Muscle of leg (tissue), 11 donors: ENCODE data around the gene INPP5A. TPM values are rescaled to one million over a fixed set of nuclear protein-coding genes. Genes with fewer than 3 reads are reported as not detected.
"Not testable (repeated sequence)": the region's sequence is repeated elsewhere in the genome, so short reads cannot be mapped to it uniquely, and the experiment has no call there.

Experiments
- DNase-seq: peaks from one replicate; pipeline ENCODE4 v3.0.0; 2013
- H3K27ac ChIP-seq: one replicate; pipeline ENCODE4 v1.5.1; 2013; ENCODE audit warnings: mild to moderate bottlenecking, low read length, control low read depth
- H3K27me3 ChIP-seq: one replicate; pipeline ENCODE4 v1.6.1; 2013; ENCODE audit warnings: low read length; ENCODE audit not compliant: control insufficient read depth, insufficient read depth
- H3K36me3 ChIP-seq: one replicate; pipeline ENCODE4 v1.6.1; 2013; ENCODE audit warnings: low read length; ENCODE audit not compliant: control insufficient read depth, insufficient read depth
- H3K4me1 ChIP-seq: one replicate; pipeline ENCODE4 v1.6.1; 2013; ENCODE audit warnings: low read length; ENCODE audit not compliant: control insufficient read depth, insufficient read depth
- H3K4me3 ChIP-seq: one replicate; pipeline ENCODE4 v1.5.1; 2013; ENCODE audit warnings: low read length, control low read depth
- H3K9me3 ChIP-seq: replicated peaks from 2 replicates; pipeline ENCODE4 v1.6.1; 2013; ENCODE audit warnings: low read depth, low read length; ENCODE audit not compliant: control insufficient read depth
- WGBS: methylation state at CpG from one replicate; pipeline ENCODE4 v1.1.5; 2013; ENCODE audit warnings: missing lambda C conversion rate; ENCODE audit not compliant: insufficient coverage; 5-methylcytosine and 5-hydroxymethylcytosine counted together
- polyA plus RNA-seq, 8 donors: library from polyadenylated mRNA; unstranded; fragments of 120-200 nt; gene quantifications; one replicate each; pipeline versions ENCODE4 v1.2.1 to v1.2.3, GENCODE V29; 2013; ENCODE audit warnings: inconsistent platforms in 1 of 8, low replicate concordance in 1 of 8; ENCODE audit not compliant: insufficient read length in 8 of 8, insufficient read depth in 1 of 8
- total RNA-seq: library from RNA; stranded (reverse); fragments of 120-200 nt; gene quantifications from one replicate; pipeline ENCODE4 v1.2.4, GENCODE V29; 2013

Gene INPP5A
- total and polyA plus RNA-seq, 9 donors, result 34.1 to 56.2 (median 44.7) TPM

- Histone ChIP-seq H3K36me3 (no peaks in the 10 kb centered on the region), H3K27me3 (peaks cover 12% of the 10 kb centered on the region), H3K4me1 (no peaks in the 10 kb centered on the region), H3K27ac (no peak overlapping the region), H3K9me3 (no peaks in the 10 kb centered on the region), H3K4me3 (no peak overlapping the region)
- WGBS, result 90% methylated on average over 12 of the region's 13 CpGs
- no peak for DNase-seq
These were observed 282.5 kb downstream of the INPP5A start for GRCh38 chr10:132820056-132820455.

DNA sequence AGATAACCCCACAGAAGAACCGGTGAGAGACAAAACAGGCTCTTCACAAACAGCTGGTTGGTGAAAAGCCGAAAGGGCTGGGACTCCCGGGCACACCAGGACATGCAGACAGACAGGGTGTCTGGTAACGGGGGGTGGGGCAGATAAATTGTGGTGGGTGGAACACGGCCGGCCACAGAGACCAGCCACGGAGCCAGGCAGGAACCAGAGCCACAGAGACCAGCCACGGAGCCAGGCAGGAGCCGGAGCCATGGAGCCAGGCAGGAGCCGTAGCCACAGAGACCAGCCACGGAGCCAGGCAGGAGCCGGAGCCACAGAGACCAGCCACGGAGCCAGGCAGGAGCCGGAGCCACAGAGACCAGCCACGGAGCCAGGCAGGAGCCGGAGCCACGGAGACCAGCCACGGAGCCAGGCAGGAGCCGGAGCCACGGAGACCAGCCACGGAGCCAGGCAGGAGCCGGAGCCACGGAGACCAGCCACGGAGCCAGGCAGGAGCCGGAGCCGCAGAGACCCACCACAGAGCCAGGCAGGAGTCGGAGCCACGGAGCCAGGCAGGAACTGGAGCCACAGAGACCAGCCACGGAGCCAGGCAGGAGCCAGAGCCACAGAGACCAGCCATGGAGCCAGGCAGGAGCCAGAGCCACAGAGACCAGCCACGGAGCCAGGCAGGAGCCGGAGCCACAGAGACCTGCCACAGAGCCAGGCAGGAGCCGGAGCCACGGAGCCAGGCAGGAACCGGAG lies 288.4 kb downstream of the INPP5A start:
- not testable (repeated sequence) for H3K4me1 ChIP-seq, DNase-seq, H3K27ac ChIP-seq, H3K4me3 ChIP-seq, H3K9me3 ChIP-seq, H3K36me3 ChIP-seq, H3K27me3 ChIP-seq
- 92% methylated on average over 28 of the region's 34 CpGs for WGBS

- no peaks in the 10 kb centered on the region for H3K36me3 ChIP-seq
- DNase-seq, result no peak
- H3K27me3 ChIP-seq, result peaks cover 11% of the 10 kb centered on the region
- 89% methylated on average over 26 of the region's 36 CpGs for WGBS
- H3K9me3 ChIP-seq, result no peaks in the 10 kb centered on the region
- no peaks in the 10 kb centered on the region for H3K4me1 ChIP-seq
- no peak overlapping the region for H3K27ac ChIP-seq
- no peak overlapping the region for H3K4me3 ChIP-seq
These were observed 289.2 kb downstream of the INPP5A start for GRCh38 chr10:132826524-132827422.

- Histone ChIP-seq H3K4me3 (no peak overlapping the region), H3K27ac (no peak overlapping the region), H3K9me3 (no peaks in the 10 kb centered on the region), H3K27me3 (peaks cover 16% of the 10 kb centered on the region), H3K4me1 (no peaks in the 10 kb centered on the region), H3K36me3 (no peaks in the 10 kb centered on the region)
- no peak for DNase-seq
- 76% methylated on average over 13 of the region's 13 CpGs for WGBS
These were observed 289.8 kb downstream of the INPP5A start for GRCh38 chr10:132827423-132827789.

DNA sequence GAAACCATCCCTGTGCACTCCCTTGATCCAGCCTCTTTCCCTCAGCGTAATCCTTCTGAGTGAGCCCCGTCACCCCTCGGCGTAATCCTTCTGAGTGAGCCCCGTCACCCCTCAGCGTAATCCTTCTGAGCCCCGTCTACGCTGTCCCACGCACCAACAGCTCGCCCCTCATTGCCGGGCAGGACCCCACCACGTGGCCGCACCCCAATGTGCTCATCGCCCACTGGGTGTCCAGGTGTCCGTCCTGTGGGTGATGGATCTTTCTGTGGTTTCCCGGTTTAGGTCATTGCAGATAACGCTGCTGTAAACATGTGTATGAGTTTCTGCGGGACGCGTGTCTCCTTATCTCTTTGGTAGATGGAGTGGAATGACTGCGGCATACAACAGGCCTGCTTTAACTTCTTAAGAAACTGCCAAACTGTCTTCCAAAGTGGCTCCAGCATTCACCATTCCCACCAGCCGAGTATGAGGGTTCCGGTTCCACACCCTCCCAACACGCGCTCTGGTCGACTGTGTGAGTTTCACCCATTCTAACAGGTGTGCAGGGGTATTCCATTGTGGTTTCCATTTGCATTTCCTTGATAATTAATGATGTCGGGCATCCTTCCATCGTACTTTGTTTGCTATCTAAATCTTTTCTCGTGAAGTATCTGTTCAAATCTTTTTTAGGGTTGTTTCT lies 290.4 kb downstream of the INPP5A start:
- 90% methylated on average over 17 of the region's 29 CpGs for WGBS
- Histone ChIP-seq H3K4me3 (no peak overlapping the region), H3K9me3 (no peaks in the 10 kb centered on the region), H3K27ac (no peak overlapping the region), H3K27me3 (peaks cover 22% of the 10 kb centered on the region), H3K36me3 (no peaks in the 10 kb centered on the region), H3K4me1 (no peaks in the 10 kb centered on the region)
- DNase-seq, result no peak

- H3K4me3 ChIP-seq, result no peak overlapping the region
- H3K4me1 ChIP-seq, result no peaks in the 10 kb centered on the region
- no peaks in the 10 kb centered on the region for H3K36me3 ChIP-seq
- WGBS, result 85% methylated on average over 13 of the region's 20 CpGs
- H3K9me3 ChIP-seq, result no peaks in the 10 kb centered on the region
- peaks cover 27% of the 10 kb centered on the region for H3K27me3 ChIP-seq
- no peak for DNase-seq
- no peak overlapping the region for H3K27ac ChIP-seq
These were observed 291.1 kb downstream of the INPP5A start for GRCh38 chr10:132828681-132829080.

- 49% methylated on average over 5 of the region's 8 CpGs for WGBS
- Histone ChIP-seq H3K36me3 (no peaks in the 10 kb centered on the region), H3K9me3 (no peaks in the 10 kb centered on the region), H3K4me1 (no peaks in the 10 kb centered on the region), H3K4me3 (no peak overlapping the region), H3K27ac (no peak overlapping the region), H3K27me3 (peaks cover 32% of the 10 kb centered on the region)
- DNase-seq, result no peak
These were observed 291.8 kb downstream of the INPP5A start for GRCh38 chr10:132829403-132829802.

DNA sequence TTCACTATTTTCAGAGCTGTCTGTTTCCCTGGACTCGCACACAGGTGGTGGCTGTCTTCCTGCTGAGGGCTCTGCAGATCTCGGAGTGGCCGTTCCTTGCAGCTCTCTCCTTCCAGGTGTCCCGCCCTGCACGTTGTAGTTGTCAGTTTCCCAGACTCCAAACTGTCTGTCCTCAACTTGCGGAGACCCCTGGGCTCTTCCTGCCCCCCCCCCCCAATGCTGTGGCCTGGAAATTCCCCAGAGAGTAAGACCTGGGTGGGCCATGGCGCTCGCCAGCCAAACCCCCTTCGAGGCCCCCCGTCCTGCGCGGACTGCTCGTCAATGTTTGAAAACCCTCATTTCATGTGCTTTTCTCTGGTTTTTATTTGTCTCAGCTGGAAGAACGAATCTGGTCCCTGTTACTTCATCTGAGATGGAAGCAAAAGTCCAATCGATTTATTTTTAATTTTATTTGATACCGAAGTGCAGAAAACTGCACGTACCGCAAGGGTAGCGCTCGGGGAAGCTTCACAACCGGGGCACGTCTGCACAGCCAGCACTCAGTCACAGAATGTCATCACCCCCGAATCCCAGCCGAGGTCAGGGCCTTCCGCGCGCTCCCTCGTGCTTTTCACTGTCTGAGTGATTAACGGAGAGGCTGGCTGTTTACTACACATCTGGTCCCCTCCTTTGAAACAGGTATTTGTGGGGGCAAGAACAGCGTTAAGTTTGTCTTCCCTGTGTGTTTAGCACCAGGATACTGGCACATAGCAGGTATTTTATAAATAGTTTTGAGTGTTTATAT lies 294.8 kb downstream of the INPP5A start:
- H3K4me3 ChIP-seq, result no peak overlapping the region
- H3K27ac ChIP-seq, result no peak overlapping the region
- DNase-seq, result no peak
- H3K9me3 ChIP-seq, result no peaks in the 10 kb centered on the region
- no peaks in the 10 kb centered on the region for H3K36me3 ChIP-seq
- peaks cover 39% of the 10 kb centered on the region for H3K27me3 ChIP-seq
- H3K4me1 ChIP-seq, result peaks cover 9% of the 10 kb centered on the region
- WGBS, result 18% methylated on average over 22 of the region's 30 CpGs
